Testis (tissue), 3 donors: ENCODE measurements around the gene ZDHHC17. TPM values are rescaled to one million over a fixed set of nuclear protein-coding genes. Genes with fewer than 3 reads are reported as not detected.

ENCODE experiments used
- DNase-seq: peaks from one replicate; pipeline ENCODE4 v3.0.0-alpha.2; 2019
- H3K27ac ChIP-seq, 2 donors: fragments of 200-600 bp; sonication (generic); one replicate each; pipeline ENCODE4 v1.5.1; 2019
- H3K27me3 ChIP-seq: fragments of 200-600 bp; sonication (generic); one replicate; pipeline ENCODE4 v1.5.1; 2019
- H3K36me3 ChIP-seq: fragments of 200-600 bp; sonication (generic); one replicate; pipeline ENCODE4 v1.5.1; 2017; ENCODE audit warnings: low read depth; ENCODE audit errors: missing control alignments
- H3K4me1 ChIP-seq: fragments of 200-600 bp; sonication (generic); one replicate; pipeline ENCODE4 v1.5.1; 2019
- H3K4me3 ChIP-seq, 2 donors: fragments of 200-600 bp; sonication (generic); one replicate each; pipeline ENCODE4 v1.5.1; 2017 to 2019
- H3K9me3 ChIP-seq: fragments of 200-600 bp; sonication (generic); one replicate; pipeline ENCODE4 v1.5.1; 2017
- CTCF ChIP-seq, 3 experiments: fragments of 450-650 bp in 2 of 3; fragments of 200-600 bp in 1 of 3; sonication (generic) in 1 of 3; IDR thresholded peaks; one replicate each; pipeline ENCODE4 v1.5.1; 2016 to 2019; ENCODE audit warnings: antibody characterized with exemption in 3 of 3, mild to moderate bottlenecking in 2 of 3, moderate library complexity in 1 of 3
- POLR2A ChIP-seq: fragments of 450-650 bp; IDR thresholded peaks from one replicate; pipeline ENCODE4 v1.6.1; 2017; ENCODE audit warnings: antibody characterized with exemption, mild to moderate bottlenecking, moderate library complexity
- WGBS, 2 donors: methylation state at CpG; one replicate each; pipeline ENCODE4 v1.1.5; 2018; 5-methylcytosine and 5-hydroxymethylcytosine counted together
- intact Hi-C: fragments of 100-400 bp; cut with DNase I; formaldehyde crosslinking; loops from one replicate; pipeline ENCODE4 v1.15.1; 2023; ENCODE audit warnings: low total_unique reads
- polyA plus RNA-seq: library from polyadenylated mRNA; stranded (reverse); fragments of 350-450 nt; fragmentation: Illumina TruSeq; extraction: RNeasy Lipid Tissue Mini Kit (QIAGEN cat#74804); gene quantifications from one replicate; pipeline ENCODE4 v1.2.3, GENCODE V29; 2014; ENCODE audit warnings: low read depth, low replicate concordance; ENCODE audit not compliant: insufficient read depth
- total RNA-seq, 2 donors: library from RNA; depleted of rRNA; stranded (reverse); fragments of >200 nt; gene quantifications; one replicate each; pipeline ENCODE4 v1.2.3, GENCODE V29; 2016

Gene ZDHHC17
- total and polyA plus RNA-seq, 3 donors from 2014 or later, result 32.3 to 65.4 (median 59.3) TPM

- H3K36me3 ChIP-seq, result no peaks in the 10 kb centered on the region
- no peak overlapping the region for H3K27ac ChIP-seq
- no peak for DNase-seq
- no peaks in the 10 kb centered on the region for H3K9me3 ChIP-seq
- WGBS, 2 donors, result 81 to 100% methylated on average over 1 of the region's 1 CpG
- no peaks in the 10 kb centered on the region for H3K4me1 ChIP-seq
- H3K27me3 ChIP-seq, result no peaks in the 10 kb centered on the region
- intact Hi-C loops, result no loop called here
- no peak overlapping the region for H3K4me3 ChIP-seq
- TF ChIP-seq CTCF (IDR thresholded peaks at IDR 0.05) (no peak), POLR2A (no peak)
Observed at GRCh38 chr12:76882367-76882766, 118.5 kb downstream of the ZDHHC17 start.

GRCh38 chr12:76883151-76883550 is 119.2 kb downstream of the ZDHHC17 start:
- intact Hi-C loops, result no loop called here
- no peaks in the 10 kb centered on the region for H3K36me3 ChIP-seq
- no peaks in the 10 kb centered on the region for H3K4me1 ChIP-seq
- DNase-seq, result no peak
- WGBS, 2 donors, result 88 to 89% methylated on average over 6 of the region's 6 CpGs
- H3K4me3 ChIP-seq, result no peak overlapping the region
- TF ChIP-seq CTCF (IDR thresholded peaks at IDR 0.05) (no peak), POLR2A (no peak)
- no peaks in the 10 kb centered on the region for H3K27me3 ChIP-seq
- H3K27ac ChIP-seq, result no peak overlapping the region
- H3K9me3 ChIP-seq, result no peaks in the 10 kb centered on the region

GRCh38 chr12:76883811-76884210 is 119.9 kb downstream of the ZDHHC17 start:
- Histone ChIP-seq H3K4me3 (no peak overlapping the region), H3K36me3 (no peaks in the 10 kb centered on the region), H3K9me3 (no peaks in the 10 kb centered on the region), H3K27ac (no peak overlapping the region), H3K4me1 (no peaks in the 10 kb centered on the region), H3K27me3 (no peaks in the 10 kb centered on the region)
- 51 to 59% methylated on average over 2 of the region's 2 CpGs for WGBS, 2 donors
- DNase-seq, result no peak
- TF ChIP-seq CTCF (IDR thresholded peaks at IDR 0.05) (no peak), POLR2A (no peak)
- intact Hi-C loops, result no loop called here

- Histone ChIP-seq H3K36me3 (no peaks in the 10 kb centered on the region), H3K9me3 (no peaks in the 10 kb centered on the region), H3K27ac (no peak overlapping the region), H3K4me1 (no peaks in the 10 kb centered on the region), H3K27me3 (no peaks in the 10 kb centered on the region), H3K4me3 (no peak overlapping the region)
- DNase-seq, result no peak
- intact Hi-C loops, result no loop called here
- 75 to 81% methylated on average over 1 of the region's 1 CpG for WGBS, 2 donors
- TF ChIP-seq POLR2A, result no peak
- no peak for TF ChIP-seq CTCF (IDR thresholded peaks at IDR 0.05)
Observed at GRCh38 chr12:76888775-76889174, 124.9 kb downstream of the ZDHHC17 start.
